AG08396 (cell line): ENCODE measurements around the gene TEDC1.

Experiments used
- DNase-seq: peaks from one replicate; pipeline ENCODE4 v3.0.0; 2012; ENCODE audit warnings: low spot score, mixed read lengths

The TEDC1 gene

GRCh38 chr14:105497671-105498429 lies 6.8 kb downstream of the TEDC1 start:
- DNase-seq, result no peak

- no peak for DNase-seq
Observed at GRCh38 chr14:105498430-105499255, 7.6 kb downstream of the TEDC1 start.

- DNase-seq, result no peak
Observed at GRCh38 chr14:105499256-105500035, 8.4 kb downstream of the TEDC1 start.

GRCh38 chr14:105500036-105500725 lies 9.1 kb downstream of the TEDC1 start:
- no peak for DNase-seq

- no peak for DNase-seq
Observed at GRCh38 chr14:105500726-105501101, 9.7 kb downstream of the TEDC1 start.

- DNase-seq, result no peak
Observed at GRCh38 chr14:105501504-105502291, 10.7 kb downstream of the TEDC1 start.

GRCh38 chr14:105502446-105503295 lies 11.6 kb downstream of the TEDC1 start:
- DNase-seq, result no peak

- DNase-seq, result no peak
Observed at GRCh38 chr14:105503296-105503640, 12.2 kb downstream of the TEDC1 start.

GRCh38 chr14:105503935-105504692 lies 13.1 kb downstream of the TEDC1 start:
- no peak for DNase-seq

- no peak for DNase-seq
Observed at GRCh38 chr14:105505101-105505500, 14.1 kb downstream of the TEDC1 start.

- DNase-seq, result no peak
Observed at GRCh38 chr14:105507247-105507646, 16.2 kb downstream of the TEDC1 start.

GRCh38 chr14:105508069-105508468 lies 17.0 kb downstream of the TEDC1 start:
- no peak for DNase-seq

- DNase-seq, result no peak
Observed at GRCh38 chr14:105508601-105509000, 17.6 kb downstream of the TEDC1 start.

GRCh38 chr14:105517096-105517495 lies 26.1 kb downstream of the TEDC1 start:
- no peak for DNase-seq

- no peak for DNase-seq
Observed at GRCh38 chr14:105519946-105520698, 29.1 kb downstream of the TEDC1 start.

- DNase-seq, result no peak
Observed at GRCh38 chr14:105525326-105525725, 34.3 kb downstream of the TEDC1 start.

GRCh38 chr14:105525861-105526775 lies 35.1 kb downstream of the TEDC1 start, which contains the start of gene TMEM121:
TMEM121 (plus strand) TSS chr14:105526583; CDS start chr14:105528835, 2,252 bp downstream.
- DNase-seq, result peak; percentile 76
